Brain microvascular endothelial cell (primary cell): Measurements from ENCODE around the gene FYN.
A peak's percentile ranks its signal among the peaks of the same experiment; 100 is the strongest.

Experiments
- DNase-seq: peaks from one replicate; pipeline ENCODE4 v3.0.0-alpha.2; 2020
- H3K27ac ChIP-seq: fragments of 250-450 bp; sonication (Bioruptor Pico); 2 replicates; pipeline ENCODE4 v1.5.1; 2020; ENCODE audit warnings: mild to moderate bottlenecking, moderate library complexity
- H3K27me3 ChIP-seq: fragments of 250-450 bp; sonication (Bioruptor Pico); replicated peaks from 2 replicates; pipeline ENCODE4 v1.5.1; 2020; ENCODE audit warnings: mild to moderate bottlenecking
- H3K36me3 ChIP-seq: fragments of 250-450 bp; sonication (Bioruptor Pico); replicated peaks from 2 replicates; pipeline ENCODE4 v1.5.1; 2020; ENCODE audit warnings: mild to moderate bottlenecking
- H3K4me3 ChIP-seq: 2 replicates; pipeline ENCODE4 v1.5.1; 2011; ENCODE audit warnings: low read depth, mild to moderate bottlenecking, control low read depth, low read length, moderate library complexity
- CTCF ChIP-seq: IDR thresholded peaks from 2 replicates; pipeline ENCODE4 v1.5.1; 2011; ENCODE audit warnings: low read depth, mild to moderate bottlenecking, moderate library complexity, low read length, control low read depth, inconsistent platforms; ENCODE audit errors: missing control alignments
- in situ Hi-C: cut with HindIII; loops from 2 replicates; pipeline ENCODE4 v1.10.0; 2017; ENCODE audit warnings: low sequenced_read_pairs, low pct_ligation_motif_present

The FYN gene

DNA sequence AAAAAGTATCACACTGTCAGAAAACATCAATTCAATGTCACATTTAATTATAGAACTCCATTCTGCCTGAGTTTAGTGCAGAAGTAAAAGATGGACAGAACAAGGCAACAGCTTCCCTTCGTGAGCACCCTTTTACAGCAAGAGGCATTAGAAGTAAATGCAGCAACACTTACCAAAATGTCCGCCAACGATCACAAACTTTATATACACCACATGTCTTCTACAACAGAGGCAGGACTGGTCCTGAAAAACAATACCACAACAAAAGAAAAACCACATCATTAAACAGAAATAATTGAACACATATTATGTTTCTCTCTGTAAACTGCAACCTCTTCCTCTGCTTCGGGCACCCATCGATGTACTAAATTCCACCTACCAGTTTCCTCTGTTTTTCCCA, 92.9 kb downstream of the FYN start:
- in situ Hi-C loops, result no loop called here
- TF ChIP-seq CTCF, result no peak
- Histone ChIP-seq H3K36me3 (no peaks in the 10 kb centered on the region), H3K27ac (no peak overlapping the region), H3K27me3 (no peaks in the 10 kb centered on the region), H3K4me3 (no peak overlapping the region)
- no peak for DNase-seq

GRCh38 chr6:111779660-111780059, 93.6 kb downstream of the FYN start:
- in situ Hi-C loops, result no loop called here
- Histone ChIP-seq H3K36me3 (no peaks in the 10 kb centered on the region), H3K27me3 (no peaks in the 10 kb centered on the region), H3K4me3 (no peak overlapping the region), H3K27ac (no peak overlapping the region)
- no peak for DNase-seq
- TF ChIP-seq CTCF, result no peak

GRCh38 chr6:111779031-111779430, 94.2 kb downstream of the FYN start:
- no peaks in the 10 kb centered on the region for H3K36me3 ChIP-seq
- no peak for DNase-seq
- no peak for TF ChIP-seq CTCF
- H3K27ac ChIP-seq, result no peak overlapping the region
- no peaks in the 10 kb centered on the region for H3K27me3 ChIP-seq
- H3K4me3 ChIP-seq, result no peak overlapping the region
- in situ Hi-C loops, result no loop called here

DNA sequence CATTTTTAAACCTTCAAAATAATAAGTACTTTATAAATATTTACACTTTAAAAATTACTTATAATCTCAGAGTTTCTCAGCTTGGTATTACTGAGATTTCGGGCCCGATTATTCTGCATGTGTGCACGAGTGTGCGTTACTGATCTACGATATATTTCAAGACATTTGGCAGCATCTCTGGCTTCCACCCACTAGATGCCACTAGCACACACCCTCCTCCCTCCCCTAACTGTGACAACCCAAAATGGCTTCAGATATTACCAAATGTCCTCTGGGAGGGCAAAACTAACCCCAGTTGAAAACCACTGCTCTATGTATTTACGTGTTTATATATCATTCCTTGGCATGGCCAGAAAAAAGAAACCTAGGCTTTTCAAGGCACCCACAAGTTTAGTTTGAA, 95.9 kb downstream of the FYN start:
- no peaks in the 10 kb centered on the region for H3K27me3 ChIP-seq
- no peak overlapping the region for H3K4me3 ChIP-seq
- in situ Hi-C loops, result no loop called here
- DNase-seq, result no peak
- no peak overlapping the region for H3K27ac ChIP-seq
- TF ChIP-seq CTCF, result peak; percentile 19
- H3K36me3 ChIP-seq, result no peaks in the 10 kb centered on the region

- H3K27ac ChIP-seq, result no peak overlapping the region
- no peaks in the 10 kb centered on the region for H3K36me3 ChIP-seq
- in situ Hi-C loops, result no loop called here
- H3K4me3 ChIP-seq, result no peak overlapping the region
- no peak for DNase-seq
- H3K27me3 ChIP-seq, result no peaks in the 10 kb centered on the region
- no peak for TF ChIP-seq CTCF
Measured at GRCh38 chr6:111776236-111777221, 96.7 kb downstream of the FYN start.
